ENCODE results near the gene SBK2.

The SBK2 gene

DNA sequence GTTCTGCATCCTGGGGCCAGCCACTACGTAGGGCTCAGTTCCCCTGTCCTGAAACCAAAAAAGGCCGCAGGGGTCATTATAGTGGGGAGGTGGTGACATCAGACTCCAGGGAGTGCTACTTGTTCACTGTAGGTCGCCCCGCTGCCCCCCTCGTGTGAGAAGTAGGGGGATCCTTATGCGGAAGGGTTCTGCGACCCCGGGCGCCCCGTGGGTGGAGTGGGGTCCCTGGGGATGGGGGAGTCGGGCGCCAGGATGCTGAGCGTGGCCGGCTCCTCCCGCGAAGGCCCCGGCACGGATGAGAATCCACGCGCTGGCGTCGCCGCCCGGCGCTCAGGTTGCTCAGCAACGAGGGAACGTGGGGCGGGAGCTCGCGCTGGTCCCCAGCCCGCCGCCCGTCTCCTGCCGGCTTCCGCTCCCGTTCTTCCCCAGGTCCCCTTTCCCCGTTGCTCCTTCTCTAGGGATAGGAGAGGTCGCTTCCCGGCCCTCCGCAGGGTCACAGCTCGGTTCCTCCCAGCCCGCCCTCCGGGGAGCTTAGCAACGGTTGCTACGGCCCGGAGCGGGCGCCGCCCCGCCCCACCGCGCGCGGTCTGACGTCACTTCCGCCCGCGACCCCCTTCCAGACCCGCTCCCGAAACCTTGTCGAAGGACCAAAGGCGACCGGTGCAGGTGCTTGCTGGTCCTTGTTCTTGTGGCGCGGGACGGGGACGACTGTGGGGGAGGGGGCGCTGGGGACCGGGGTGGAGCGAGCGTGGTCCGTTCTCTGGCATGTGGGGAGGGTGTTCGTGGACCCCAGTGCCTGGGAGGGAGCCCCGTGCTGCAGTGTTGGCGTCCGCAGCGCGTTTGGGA is 52.1 kb downstream of the SBK2 start, which contains the start of gene NAT14:
TSS of gene NAT14 (plus strand) at position 596 of the 846 bp plus-strand sequence. CDS start 521 bp downstream, outside the sequence.
- no peak for DNase-seq

DNA sequence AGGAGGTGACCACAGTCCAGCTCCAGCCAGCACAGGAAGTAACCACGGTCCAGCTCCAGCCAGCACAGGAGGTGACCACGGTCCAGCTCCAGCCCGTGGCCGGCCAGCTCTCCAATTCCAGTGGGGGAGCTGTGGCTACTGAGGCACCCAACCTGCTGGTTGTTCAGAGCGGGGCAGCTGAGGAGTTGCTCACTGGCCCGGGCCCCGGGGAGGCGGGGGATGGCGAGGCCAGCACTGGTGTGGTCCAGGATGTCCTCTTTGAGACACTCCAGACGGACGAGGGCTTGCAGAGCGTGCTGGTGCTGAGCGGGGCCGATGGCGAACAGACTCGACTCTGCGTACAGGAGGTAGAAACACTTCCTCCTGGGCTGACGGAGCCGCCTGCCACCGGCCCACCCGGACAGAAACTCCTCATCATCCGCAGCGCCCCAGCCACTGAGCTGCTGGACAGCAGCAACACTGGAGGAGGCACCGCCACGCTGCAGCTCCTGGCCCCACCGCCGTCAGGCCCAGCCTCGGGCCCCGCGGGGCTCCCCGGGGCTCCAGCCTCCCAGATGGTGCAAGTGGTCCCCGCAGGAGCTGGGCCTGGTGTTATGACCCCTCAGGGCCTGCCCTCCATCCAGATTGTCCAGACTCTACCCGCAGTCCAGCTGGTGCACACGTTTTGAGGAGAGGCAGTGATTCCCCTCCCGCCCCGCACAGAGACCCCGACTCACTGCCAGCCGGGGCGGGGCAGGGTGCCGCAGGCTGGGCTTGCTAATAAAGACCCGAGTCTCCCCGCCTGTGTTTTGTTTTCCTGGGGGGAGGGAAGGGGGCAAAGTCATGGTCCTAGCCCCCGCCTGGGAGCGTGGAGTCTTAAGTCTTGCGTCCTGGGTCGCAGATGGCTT is 53.0 kb downstream of the SBK2 start:
- no peak for DNase-seq

DNA sequence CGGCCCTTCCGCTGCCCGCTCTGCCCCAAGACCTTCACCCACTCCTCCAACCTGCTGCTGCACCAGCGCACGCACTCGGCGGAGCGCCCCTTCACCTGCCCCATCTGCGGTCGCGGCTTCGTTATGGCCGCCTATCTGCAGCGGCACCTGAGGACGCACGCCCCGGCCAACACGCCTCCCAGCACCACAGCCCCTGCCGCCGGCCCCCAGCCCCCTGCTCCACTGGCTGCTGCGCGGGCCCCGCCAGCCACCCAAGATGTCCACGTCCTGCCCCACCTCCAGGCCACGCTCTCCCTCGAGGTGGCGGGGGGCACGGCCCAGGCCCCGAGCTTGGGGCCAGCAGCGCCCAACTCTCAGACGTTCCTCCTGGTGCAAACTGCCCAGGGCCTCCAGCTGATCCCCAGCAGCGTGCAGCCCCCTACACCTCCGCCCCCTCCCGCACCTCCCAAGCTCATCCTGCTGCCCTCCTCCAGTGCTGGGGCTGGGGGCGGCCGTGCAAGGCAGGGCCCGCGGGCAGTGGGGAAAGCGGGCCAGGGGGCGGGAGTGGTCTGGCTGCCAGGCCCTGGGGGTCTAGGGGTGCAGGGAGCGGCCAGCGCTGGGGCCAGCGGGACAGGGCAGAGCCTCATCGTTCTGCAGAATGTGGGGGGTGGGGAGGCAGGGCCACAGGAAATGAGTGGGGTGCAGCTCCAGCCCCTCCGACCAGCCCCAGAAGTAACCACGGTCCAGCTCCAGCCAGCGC is 53.8 kb downstream of the SBK2 start:
- no peak for DNase-seq

DNA sequence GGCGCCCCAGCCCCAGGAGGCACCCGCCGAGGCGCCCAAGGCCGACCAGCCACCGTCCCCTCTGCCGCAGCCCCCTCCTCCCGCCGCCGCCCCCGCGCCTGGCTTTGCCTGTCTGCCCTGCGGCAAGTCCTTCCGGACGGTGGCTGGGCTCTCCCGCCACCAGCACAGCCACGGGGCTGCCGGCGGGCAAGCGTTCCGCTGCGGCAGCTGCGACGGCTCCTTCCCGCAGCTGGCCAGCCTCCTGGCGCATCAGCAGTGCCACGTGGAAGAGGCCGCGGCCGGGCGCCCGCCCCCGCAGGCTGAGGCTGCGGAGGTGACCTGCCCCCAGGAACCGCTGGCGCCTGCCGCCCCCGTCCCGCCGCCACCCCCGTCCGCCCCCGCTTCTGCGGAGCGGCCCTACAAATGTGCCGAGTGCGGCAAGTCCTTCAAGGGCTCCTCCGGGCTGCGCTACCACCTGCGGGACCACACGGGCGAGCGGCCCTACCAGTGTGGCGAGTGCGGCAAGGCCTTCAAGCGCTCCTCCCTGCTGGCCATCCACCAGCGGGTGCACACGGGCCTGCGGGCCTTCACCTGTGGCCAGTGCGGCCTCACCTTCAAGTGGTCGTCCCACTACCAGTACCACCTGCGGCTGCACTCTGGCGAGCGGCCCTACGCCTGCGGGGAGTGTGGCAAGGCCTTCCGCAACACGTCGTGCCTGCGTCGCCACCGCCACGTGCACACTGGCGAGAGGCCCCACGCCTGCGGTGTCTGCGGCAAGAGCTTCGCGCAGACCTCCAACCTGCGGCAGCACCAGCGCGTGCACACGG is 54.6 kb downstream of the SBK2 start:
- no peak for DNase-seq

DNA sequence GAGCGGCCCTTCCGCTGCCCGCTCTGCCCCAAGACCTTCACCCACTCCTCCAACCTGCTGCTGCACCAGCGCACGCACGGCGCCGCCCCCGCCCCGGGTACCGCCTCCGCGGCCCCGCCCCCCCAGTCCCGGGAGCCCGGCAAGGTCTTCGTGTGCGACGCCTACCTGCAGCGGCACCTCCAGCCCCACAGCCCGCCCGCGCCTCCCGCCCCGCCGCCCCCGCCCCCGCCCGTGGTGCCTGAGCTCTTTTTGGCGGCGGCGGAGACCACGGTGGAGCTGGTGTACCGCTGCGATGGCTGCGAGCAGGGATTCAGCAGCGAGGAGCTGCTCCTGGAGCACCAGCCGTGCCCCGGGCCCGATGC is 55.2 kb downstream of the SBK2 start:
- no peak for DNase-seq

DNA sequence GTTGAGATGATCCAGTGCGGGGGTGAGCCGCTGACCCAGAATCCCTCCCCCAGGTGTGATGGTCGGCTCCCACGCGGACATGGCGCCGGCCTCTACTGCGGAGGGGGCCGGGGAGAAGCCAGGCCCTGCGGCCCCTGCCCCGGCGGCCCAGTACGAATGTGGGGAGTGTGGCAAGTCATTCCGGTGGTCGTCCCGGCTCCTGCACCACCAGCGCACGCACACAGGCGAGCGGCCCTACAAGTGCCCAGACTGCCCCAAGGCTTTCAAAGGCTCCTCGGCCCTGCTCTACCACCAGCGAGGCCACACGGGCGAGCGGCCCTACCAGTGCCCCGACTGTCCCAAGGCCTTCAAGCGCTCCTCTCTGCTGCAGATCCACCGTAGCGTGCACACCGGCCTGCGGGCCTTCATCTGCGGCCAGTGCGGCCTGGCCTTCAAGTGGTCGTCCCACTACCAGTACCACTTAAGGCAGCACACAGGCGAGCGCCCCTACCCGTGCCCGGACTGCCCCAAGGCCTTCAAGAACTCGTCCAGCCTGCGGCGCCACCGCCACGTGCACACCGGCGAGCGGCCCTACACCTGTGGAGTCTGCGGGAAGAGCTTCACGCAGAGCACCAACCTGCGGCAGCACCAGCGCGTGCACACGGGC is 55.7 kb downstream of the SBK2 start:
- no peak for DNase-seq

DNA sequence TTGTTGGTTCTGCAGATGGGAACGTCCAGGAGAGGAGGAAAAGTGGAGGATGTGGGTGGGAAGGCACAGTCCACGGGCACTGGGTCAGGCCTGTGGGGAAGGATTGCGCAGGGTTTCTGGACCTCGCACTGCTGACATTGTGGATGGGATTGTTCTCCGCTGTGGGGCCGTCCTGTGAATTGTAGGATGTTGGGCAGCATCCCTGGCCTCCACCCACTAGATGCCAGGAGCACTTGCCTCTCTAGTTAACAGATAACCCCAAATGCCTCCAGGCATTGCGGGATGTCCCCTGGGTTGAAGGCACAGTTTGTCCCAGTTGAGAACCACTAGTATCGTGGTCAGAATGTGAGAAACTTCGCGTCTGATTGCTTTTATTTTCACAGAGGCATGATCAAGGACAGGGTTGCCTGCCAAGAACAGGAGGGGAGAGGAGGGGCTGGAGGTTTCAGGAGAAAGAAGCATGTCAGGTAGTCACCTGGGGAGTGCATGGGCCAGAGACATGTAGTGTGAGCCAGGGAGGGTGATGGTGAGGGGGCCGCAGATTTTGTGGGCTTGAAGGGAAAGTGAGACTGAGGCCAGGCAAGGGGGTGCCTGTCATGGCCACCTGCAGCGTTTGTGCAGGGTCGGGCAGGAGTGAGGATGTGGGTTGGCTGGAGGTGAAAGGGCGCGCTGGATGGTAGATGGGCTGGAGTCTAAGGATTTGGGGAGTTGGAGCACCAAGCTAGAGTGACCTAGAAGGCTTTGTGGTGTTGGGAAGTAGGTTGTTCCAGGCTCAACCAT is 57.3 kb downstream of the SBK2 start:
- no peak for DNase-seq

DNA sequence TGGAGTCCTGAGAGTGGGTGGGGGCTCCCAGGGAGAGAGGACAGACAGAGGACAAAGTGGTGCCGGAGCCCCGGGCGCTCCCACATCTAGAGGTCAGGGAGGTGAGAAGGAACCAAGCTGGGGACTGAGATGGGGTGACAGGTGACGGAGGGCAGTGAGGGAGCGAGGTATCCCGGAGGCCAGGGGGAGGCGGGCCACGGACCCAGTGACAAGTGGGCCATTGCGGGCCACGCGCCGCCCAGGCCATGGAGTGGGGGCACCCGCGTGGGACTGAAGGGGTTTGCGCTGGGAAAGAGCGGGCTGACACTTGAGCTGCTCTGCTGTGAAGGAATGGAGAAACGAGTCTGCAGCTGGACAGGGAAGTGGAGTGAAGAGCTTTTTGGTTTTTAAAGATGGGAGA is 57.9 kb downstream of the SBK2 start:
- no peak for DNase-seq

Data from NCI-H1417 treated with DMSO at 0.1 percent for 48 hours (cell line).